Measurements from ENCODE around the gene NR2E3. TPM values are rescaled to one million over a fixed set of nuclear protein-coding genes. Genes with fewer than 3 reads are reported as not detected.

NR2E3 gene
- polyA plus RNA-seq, 1 donor from 2014 or later: not detected

- no peaks in the 10 kb centered on the region for H4K20me1 ChIP-seq (ENCODE audit: insufficient read depth)
- no peaks in the 10 kb centered on the region for H3K36me3 ChIP-seq (ENCODE audit: insufficient read depth, low read length)
- H3K9me2 ChIP-seq (ENCODE audit: insufficient read depth, low read length): no peaks in the 10 kb centered on the region
- H3K4me3 ChIP-seq (ENCODE audit: low read length): no peak overlapping the region
- TF ChIP-seq EP300 (conservative IDR thresholded peaks at IDR 0.05; ENCODE audit: poor library complexity, severe bottlenecking) (no peak), CTCF (IDR thresholded peaks at IDR 0.05; ENCODE audit: poor library complexity, severe bottlenecking) (no peak), TAF1 (IDR thresholded peaks at IDR 0.05; ENCODE audit: low read depth) (no peak), MXI1 (conservative IDR thresholded peaks at IDR 0.05; ENCODE audit: poor library complexity, severe bottlenecking) (no peak), POLR2AphosphoS5 (IDR thresholded peaks at IDR 0.05) (no peak), RAD21 (conservative IDR thresholded peaks at IDR 0.05) (no peak), SMC3 (conservative IDR thresholded peaks at IDR 0.05; ENCODE audit: poor library complexity) (no peak), EZH2 (IDR thresholded peaks at IDR 0.05; ENCODE audit: borderline replicate concordance, insufficient read depth, low read length, poor library complexity, severe bottlenecking) (no peak), REST (IDR thresholded peaks at IDR 0.05; ENCODE audit: borderline replicate concordance) (no peak)
- no peaks in the 10 kb centered on the region for H3K79me2 ChIP-seq (replicated peaks; ENCODE audit: insufficient read depth, low read length)
- H3K9ac ChIP-seq (ENCODE audit: low read length): no peak overlapping the region
- H3K27ac ChIP-seq (ENCODE audit: low read length): no peak overlapping the region
- H2AFZ ChIP-seq (ENCODE audit: low read depth, low read length): no peak overlapping the region
- H3K9me3 ChIP-seq (ENCODE audit: low read length): no peaks in the 10 kb centered on the region
- H3K27me3 ChIP-seq (ENCODE audit: insufficient read depth, low read depth, low read length): no peaks in the 10 kb centered on the region
- H3K4me2 ChIP-seq (ENCODE audit: low read length): no peak overlapping the region
- no peaks in the 10 kb centered on the region for H3F3A ChIP-seq (ENCODE audit: insufficient read depth, low read length, poor library complexity, severe bottlenecking)
Measured at GRCh38 chr15:71761649-71762048, 48.7 kb upstream of the NR2E3 start.

GRCh38 chr15:71768184-71768583 is 42.2 kb upstream of the NR2E3 start:
- no peak for TF ChIP-seq REST (IDR thresholded peaks at IDR 0.05; ENCODE audit: borderline replicate concordance)
- no peak for TF ChIP-seq SMC3 (conservative IDR thresholded peaks at IDR 0.05; ENCODE audit: poor library complexity)
- no peak for TF ChIP-seq EZH2 (IDR thresholded peaks at IDR 0.05; ENCODE audit: borderline replicate concordance, insufficient read depth, low read length, poor library complexity, severe bottlenecking)
- TF ChIP-seq POLR2AphosphoS5 (IDR thresholded peaks at IDR 0.05): no peak
- TF ChIP-seq MXI1 (conservative IDR thresholded peaks at IDR 0.05; ENCODE audit: poor library complexity, severe bottlenecking): no peak
- TF ChIP-seq EP300 (conservative IDR thresholded peaks at IDR 0.05; ENCODE audit: poor library complexity, severe bottlenecking): no peak
- no peak for TF ChIP-seq TAF1 (IDR thresholded peaks at IDR 0.05; ENCODE audit: low read depth)
- no peak for TF ChIP-seq CTCF (IDR thresholded peaks at IDR 0.05; ENCODE audit: poor library complexity, severe bottlenecking)
- TF ChIP-seq RAD21 (conservative IDR thresholded peaks at IDR 0.05): no peak
- H3K27me3 ChIP-seq (ENCODE audit: insufficient read depth, low read depth, low read length): no peaks in the 10 kb centered on the region
- no peak overlapping the region for H3K4me3 ChIP-seq (ENCODE audit: low read length)
- no peak overlapping the region for H3K27ac ChIP-seq (ENCODE audit: low read length)
- H3F3A ChIP-seq (ENCODE audit: insufficient read depth, low read length, poor library complexity, severe bottlenecking): no peaks in the 10 kb centered on the region
- no peaks in the 10 kb centered on the region for H4K20me1 ChIP-seq (ENCODE audit: insufficient read depth)
- H3K9ac ChIP-seq (ENCODE audit: low read length): no peak overlapping the region
- no peaks in the 10 kb centered on the region for H3K36me3 ChIP-seq (ENCODE audit: insufficient read depth, low read length)
- no peaks in the 10 kb centered on the region for H3K9me3 ChIP-seq (ENCODE audit: low read length)
- H3K4me2 ChIP-seq (ENCODE audit: low read length): no peak overlapping the region
- H3K79me2 ChIP-seq (replicated peaks; ENCODE audit: insufficient read depth, low read length): no peaks in the 10 kb centered on the region
- no peak overlapping the region for H2AFZ ChIP-seq (ENCODE audit: low read depth, low read length)
- no peaks in the 10 kb centered on the region for H3K9me2 ChIP-seq (ENCODE audit: insufficient read depth, low read length)
